NCI-H1417 (cell line): ENCODE results near the gene BRAF.
"Not testable (repeated sequence)": the region's sequence is repeated elsewhere in the genome, so short reads cannot be mapped to it uniquely, and the experiment has no call there.

Experiments used
- DNase-seq, 3 experiments: peaks; one replicate each; lab custom pipeline; 2025; lab: John Stamatoyannopoulos, UW

Gene BRAF

DNA sequence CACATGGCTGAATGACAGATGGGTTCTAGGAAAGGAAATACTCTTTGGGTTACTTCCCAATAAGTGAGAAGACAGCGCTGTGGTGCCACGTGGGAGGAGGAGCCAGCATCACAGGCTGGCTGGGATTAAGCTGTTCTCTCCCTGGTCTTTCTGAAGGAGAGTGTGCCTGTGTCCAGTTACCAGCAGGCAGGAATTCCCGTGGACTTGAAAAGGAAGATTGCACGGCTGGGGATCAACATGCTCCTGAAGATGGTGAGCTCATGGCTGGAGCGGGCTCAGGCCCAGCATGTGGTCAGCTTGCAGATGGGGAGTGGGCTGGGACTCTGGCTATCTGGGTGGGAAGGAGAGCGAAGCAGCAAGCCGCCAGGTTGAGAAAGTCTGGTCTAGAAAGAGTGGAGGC is 243.8 kb downstream of the BRAF start:
- no peak for DNase-seq

DNA sequence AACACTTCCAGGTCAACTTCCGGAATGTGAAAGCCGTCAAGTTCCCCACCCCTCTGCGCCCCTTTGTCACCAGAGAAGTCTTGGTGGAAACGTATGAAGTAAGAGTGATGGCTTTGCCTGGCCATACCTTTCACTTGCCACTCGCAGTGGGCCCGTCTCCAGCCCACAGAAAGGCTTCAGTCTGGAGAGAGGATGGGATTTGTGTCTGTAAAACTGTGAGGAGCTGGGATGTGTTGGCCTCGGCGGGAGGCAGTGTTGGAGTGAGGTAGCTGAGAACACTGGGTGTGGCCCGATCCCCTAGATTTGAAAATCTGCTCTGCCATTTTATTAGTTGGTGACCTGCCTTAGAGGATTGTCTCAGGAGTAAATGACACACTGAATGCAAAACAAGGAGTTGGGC is 245.5 kb downstream of the BRAF start:
- no peak for DNase-seq

DNA sequence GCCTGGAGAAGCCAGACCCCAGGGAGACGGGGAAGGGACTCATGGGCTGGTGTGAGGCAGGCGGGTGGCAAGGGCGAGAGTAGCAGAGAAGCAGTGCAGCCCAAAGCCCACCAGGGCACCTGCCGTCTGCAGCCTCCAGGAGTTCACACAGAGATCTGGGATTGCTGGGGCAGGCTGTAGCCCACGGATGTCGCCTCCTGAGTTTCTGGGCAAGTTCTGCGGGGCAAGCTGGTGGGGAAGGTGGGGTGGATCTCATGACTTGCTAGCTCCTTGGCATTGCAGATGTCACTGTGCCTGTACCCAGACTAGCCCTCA is 246.0 kb downstream of the BRAF start:
- DNase-seq = no peak

DNA sequence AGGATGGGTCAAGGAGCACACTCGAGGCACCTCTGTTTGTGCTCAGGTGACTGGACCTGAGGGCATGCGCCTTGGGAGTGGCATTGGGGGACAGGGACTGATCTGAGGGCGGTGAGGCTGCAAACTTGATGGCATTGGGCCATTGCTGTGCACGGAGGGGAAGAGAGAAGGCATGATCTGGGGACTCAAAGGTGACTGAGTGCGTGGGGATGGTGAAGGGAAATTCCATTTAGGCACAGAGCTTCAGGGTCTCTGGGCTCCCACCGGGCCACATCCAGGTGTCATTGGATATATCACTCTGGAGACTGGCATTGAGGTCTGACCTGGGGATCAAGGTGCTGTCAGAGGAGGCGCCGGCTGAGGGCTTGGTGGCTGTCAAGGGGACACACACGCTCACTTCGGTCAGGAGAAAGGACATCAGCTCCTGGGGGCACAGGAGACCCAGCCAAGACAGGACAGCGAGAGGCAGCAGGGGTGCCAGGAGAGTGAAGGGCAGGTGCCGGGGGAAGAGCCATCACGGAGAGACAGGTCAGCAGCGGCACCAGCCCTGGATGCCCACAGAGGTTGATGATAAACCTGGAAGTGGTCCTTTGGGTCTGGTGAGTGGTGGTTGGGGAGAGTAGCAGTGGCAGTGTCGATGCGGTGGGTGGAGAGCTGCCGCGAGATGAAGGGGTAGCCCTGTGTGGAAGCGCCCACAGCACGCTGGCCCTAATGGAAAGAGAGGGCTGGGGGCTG is 246.5 kb downstream of the BRAF start:
- DNase-seq = no peak

DNA sequence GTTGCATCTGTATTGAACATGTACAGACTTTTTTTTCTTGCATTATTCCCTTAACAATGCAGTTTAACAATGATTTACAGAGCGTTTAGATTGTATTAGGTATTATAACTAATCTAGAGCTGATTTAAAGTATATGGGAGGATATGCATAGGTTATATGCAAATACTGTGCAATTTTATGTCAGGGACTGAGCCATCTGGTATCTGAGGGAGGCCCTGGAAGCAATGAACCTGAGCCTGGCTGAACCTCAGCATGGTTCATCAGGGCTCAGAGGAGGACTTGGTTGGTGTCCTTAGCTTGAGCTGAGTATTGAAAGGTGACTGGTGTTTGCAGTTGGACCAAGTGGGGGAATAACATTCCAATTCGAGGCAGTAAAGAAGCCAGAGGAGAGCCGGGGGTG is 247.2 kb downstream of the BRAF start:
- no peak for DNase-seq

DNA sequence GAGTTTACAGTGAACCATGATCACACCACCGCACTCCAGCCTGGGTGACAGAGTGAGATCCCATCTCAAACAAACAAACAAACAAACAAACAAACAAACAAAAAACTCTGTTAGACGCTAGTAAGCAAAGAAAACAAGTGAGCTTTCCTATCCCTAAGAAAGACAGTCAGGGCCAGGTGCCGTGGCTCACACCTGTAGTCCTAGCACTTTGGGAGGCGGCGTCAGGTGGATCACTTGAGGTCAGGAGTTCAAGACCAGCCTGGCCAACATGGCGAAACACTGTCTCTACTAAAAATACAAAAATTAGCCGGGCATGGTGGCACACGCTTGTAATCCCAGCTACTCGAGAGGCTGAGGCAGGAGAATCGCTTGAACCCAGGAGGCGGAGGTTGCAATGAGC is 247.8 kb downstream of the BRAF start:
- DNase-seq = not testable (repeated sequence)

DNA sequence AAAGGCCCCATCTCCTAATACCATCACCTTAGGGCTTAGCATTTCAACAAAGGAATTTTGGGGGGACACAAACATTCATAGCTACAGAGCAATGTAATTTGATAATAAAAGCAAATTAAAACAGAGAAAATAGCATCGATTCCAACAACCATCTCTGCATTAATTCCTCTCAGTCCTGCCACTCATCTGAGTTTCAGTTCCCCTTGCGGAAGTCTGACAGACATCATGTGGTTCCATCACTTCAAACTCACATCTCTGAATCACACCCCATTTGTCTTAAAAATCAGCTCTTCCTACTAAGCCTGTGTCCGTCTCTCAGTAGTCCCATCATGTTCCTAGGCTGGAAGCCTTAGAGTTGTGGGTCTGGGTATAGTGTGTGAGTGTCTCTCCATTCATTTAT is 248.4 kb downstream of the BRAF start:
- DNase-seq = no peak

DNA sequence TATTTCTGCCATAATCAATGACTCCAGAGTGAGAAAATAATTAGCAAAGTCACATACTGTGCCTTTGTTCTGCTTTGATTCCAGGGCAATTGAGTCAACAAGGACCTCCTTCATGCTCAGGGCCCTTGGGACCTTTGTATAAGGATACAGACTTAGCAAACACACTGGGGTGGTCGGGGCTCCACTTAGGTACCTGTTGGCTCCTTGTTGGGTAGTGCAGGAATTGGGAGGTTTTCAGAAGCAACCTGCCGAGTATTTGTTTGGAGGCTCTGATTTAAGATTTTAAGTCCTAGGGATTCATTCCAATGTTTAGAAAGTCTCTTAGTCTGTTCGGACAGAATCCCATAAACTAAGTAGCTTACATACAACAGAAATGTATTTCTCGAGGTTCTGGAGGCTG is 249.0 kb downstream of the BRAF start:
- DNase-seq = no peak

DNA sequence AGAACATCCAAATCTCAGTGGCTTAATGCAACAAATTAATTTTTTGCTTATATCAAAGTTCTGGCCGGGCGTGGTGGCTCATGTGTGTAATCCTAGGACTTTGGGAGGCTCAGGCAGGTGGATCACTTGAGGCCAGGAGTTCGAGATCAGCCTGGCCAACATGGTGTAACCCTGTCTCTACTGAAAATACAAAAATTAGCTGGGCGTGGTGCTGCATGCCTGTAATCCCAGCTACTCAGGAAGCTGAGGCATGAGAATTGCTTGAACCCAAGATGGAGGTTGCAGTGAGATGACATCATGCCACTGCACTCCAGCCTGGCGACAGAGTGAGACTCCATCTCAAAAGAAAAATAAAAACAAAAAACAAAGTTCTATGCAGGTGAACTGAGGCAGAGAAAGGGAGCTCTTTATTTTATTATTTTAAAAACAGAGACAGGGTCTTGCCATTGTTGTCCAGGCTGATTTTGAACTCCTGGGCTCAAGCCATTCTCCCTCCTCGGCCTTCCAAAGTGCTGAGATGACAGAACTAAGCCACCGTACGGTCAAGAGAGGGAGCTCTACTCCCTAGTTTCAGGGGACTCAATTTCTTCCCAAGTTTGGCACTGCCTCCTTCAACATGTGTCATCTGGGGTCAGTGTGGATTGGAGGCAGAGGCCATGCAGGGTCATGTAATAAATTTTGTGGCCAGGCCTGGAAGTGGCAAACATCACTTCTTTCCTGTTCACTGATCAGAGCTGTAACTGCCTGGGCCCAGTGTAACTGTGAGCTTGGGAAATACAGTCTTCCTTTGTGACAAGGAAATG is 249.6 kb downstream of the BRAF start:
- DNase-seq = peak in 1 of 3 experiments; percentile 43

DNA sequence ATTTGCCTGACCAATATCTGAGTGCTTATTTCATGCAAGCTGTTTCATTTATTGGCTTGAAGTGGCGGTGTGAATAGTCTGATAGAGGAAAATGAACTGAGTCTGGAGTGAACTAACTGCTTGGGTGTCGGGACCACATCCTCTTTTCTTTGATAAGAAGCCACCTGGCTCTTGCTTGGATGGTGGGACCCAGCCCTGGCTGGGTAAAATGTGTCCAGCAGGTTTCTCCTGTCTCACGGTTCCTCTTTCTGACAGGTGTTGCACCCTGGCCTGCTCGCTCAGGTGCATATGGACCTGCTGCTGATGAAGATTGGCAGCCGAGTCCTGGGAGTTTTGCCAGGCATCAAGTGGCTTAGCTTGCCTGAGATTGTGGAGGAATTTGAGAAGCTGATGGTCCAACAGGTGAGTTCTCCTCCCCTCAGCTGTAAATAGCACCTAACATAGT is 250.4 kb downstream of the BRAF start:
- DNase-seq = peak in 1 of 3 experiments; percentile 38

DNA sequence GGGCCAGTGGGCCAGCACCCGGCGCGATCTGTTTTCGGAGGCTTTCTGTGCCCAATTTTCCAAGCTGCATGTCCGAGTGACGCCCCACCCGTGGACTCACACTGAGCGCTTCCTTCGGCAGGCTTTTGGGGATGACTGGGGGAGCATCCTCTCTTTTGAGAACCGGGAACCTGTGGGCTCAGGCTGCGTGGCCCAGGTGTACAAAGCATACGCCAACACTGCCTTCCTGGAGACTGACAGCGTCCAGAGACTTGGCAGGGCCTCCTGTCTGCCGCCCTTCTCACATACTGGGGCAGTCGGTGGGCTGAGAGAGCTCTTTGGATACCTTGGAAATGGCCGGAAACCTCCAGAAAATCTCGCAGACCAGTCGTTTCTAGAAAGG is 251.0 kb downstream of the BRAF start:
- no peak for DNase-seq

DNA sequence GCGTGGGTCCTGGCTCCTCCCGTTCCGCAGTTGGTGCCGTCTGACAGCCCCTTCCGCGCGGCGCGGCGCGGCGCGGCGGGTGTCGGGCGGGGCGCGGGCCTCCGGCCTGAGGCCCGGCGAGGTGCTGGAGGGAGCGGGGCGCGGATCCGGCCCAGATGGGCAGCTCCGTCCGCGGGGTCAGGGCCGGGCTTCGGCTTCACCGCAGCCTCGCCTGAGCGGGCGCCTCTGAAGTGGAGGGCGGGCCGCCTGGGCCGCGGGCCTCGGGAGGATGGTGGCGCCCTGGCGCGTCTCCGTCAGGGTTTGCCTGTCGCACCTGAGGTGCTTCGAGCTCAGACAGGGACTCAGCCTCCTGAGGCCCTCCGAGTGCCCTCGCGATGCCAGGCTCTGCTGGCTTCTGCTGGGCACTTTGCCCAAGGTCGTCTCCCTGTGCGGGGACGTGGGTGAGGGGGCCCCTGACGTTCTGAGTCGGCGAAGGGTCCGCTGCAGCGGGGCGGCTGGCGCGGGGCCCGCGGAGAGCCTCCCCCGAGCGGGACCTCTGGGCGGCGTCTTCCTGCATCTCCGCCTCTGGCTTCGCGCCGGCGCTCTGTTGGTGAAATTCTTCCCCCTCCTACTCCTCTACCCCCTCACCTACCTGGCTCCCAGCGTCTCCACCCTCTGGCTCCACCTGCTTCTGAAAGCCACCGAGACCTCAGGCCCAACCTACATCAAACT is 251.5 kb downstream of the BRAF start:
- DNase-seq = peak; percentile 83 to 95 (median 88)

DNA sequence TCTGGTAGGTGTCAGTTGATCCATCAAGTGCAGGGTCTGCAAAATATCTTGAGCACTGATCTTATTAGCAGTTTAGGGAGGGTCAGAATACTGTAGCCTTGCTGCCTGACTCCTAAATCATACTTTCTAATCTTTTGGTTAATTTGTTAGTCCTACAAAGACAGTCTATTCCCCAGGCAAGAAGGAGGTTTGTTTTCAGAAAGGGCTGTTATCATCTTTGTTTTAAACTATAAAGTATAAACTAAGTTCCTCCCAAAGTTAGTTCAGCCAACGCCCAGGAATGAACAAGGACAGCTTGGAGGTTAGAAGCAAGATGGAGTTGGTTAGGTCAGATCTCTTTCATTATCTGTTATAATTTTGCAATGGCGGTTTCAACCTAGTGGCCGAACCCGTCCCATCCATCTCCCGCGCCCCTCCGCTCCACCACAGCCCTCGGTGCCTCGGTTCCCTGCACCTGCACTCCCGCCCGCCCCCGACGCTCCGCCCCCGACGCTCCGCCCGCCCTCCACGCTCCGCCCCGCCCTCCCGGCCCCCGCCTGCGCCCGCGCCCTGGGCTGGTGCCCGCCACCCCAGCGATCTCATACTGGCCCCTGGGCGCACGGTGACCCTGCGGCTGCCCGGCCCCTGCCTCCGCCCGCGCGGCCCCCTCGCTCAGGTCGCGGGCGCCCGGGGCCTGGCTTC is 252.2 kb downstream of the BRAF start, which contains the start of gene ADCK2:
Gene ADCK2, plus strand, starts transcription at position 564 of the 681 bp plus-strand sequence. CDS start 386 bp downstream, outside the sequence.
- DNase-seq = peak; percentile 68 to 93 (median 86)

DNA sequence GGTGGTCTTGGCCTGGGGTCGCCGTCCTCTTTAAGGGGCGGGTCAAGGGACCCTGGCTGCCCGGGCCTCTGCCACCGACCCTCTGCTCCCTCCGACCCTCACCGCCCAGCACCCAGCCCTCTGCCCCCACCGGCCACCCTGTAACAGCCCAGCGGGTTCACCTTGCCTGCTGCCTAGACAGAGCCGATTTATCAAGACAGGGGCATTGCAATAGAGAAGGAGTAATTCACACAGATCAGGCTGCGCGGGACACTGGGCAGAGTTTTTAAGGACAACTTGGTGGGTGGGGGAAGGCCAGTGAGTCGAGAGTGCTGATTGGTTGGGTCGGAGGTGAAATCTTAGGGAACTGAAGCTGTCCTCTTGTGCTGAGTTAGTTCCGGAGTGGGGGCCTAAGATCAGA is 252.8 kb downstream of the BRAF start:
- DNase-seq = no peak

DNA sequence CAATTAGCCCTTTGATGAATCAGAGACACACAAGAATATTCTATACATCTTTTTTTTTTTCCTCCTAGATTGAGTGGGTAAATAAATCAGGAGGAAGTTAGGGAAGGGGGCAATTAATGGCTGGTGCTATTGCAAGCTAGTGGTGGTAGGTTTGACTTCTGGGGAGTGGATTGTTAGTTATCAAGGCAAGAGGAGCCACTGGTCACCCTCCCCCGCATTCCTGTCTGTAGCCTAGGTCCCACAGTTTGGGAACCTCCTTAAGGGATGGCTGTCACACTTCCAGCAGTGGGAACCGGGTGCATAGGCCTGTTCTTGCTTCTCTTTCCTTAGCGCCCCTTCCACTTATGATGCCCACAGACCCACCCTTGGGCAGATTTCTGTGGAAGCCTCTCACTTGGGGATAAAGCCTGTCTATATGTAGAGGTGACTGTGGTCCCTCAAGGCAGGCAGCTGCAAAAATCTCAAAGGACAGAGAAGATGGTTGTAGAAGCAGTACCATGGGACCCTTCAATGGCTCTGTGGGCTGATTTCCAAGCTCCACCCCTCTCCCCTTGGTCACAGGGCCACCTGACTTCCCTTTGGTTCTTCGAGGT is 254.3 kb downstream of the BRAF start:
- no peak for DNase-seq

DNA sequence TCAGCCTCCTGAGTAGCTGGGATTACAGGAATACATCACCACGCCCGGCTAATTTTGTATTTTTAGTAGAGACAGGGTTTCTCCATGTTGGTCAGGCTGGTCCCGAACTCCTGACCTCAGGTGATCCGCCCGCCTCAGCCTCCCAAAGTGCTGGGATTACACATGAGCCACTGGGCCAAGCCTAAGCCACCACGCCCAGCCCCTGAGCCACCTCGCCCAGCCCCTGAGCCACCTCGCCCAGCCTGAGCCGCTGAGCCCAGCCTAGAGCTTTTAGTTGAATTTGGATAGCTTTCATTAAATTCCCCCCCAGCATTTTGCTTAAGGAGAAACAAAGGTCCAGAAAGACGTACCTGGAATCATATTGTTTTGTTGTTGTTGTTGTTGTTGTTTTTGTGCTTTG is 254.9 kb downstream of the BRAF start:
- DNase-seq = not testable (repeated sequence)

DNA sequence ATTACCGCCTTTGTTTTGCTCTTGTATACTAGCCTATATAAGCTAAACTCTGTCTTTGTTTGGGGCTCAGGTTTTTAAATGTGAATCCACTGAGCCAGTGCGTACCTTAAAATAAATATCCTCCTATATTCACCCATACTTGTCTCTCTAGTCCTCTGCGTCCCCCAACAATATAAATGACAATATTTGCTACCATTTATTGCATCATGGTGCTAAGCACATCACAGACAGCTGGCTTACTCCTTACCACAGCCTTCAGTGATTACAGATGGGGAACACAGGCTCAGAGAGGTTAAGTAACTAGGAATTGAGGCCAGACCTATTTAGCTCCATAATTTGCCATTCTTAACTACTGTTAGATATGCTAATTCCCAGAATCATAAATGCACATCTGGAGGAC is 255.4 kb downstream of the BRAF start:
- DNase-seq = no peak
